ENCODE results near the gene IGFBP3.

GRCh38 chr7:45919231-45919784 lies 1.8 kb downstream of the IGFBP3 start:
- no peak for TF ChIP-seq POLR2A (IDR thresholded peaks at IDR 0.05)
- TF ChIP-seq, protein P1, sequence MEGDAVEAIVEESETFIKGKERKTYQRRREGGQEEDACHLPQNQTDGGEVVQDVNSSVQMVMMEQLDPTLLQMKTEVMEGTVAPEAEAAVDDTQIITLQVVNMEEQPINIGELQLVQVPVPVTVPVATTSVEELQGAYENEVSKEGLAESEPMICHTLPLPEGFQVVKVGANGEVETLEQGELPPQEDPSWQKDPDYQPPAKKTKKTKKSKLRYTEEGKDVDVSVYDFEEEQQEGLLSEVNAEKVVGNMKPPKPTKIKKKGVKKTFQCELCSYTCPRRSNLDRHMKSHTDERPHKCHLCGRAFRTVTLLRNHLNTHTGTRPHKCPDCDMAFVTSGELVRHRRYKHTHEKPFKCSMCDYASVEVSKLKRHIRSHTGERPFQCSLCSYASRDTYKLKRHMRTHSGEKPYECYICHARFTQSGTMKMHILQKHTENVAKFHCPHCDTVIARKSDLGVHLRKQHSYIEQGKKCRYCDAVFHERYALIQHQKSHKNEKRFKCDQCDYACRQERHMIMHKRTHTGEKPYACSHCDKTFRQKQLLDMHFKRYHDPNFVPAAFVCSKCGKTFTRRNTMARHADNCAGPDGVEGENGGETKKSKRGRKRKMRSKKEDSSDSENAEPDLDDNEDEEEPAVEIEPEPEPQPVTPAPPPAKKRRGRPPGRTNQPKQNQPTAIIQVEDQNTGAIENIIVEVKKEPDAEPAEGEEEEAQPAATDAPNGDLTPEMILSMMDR (IDR thresholded peaks at IDR 0.05): no peak
- TF ChIP-seq POLR2AphosphoS5 (IDR thresholded peaks at IDR 0.05): no peak
